ENCODE data around the gene DXO. TPM values are rescaled to one million over a fixed set of nuclear protein-coding genes. Genes with fewer than 3 reads are reported as not detected.
A peak's percentile ranks its signal among the peaks of the same experiment; 100 is the strongest.

Gene DXO
- total RNA-seq, 4 donors from 2014 or later, result 17.5 to 29.9 (median 20.9) TPM

GRCh38 chr6:31963921-31964320 lies 8.0 kb downstream of the DXO start:
- DNase-seq, result no peak
- TF ChIP-seq POLR2A (IDR thresholded peaks at IDR 0.05), result no peak
- TF ChIP-seq EP300 (IDR thresholded peaks at IDR 0.05; ENCODE audit: low read depth), result no peak
- no peak for TF ChIP-seq POLR2AphosphoS5 (IDR thresholded peaks at IDR 0.05)
- no peak for TF ChIP-seq CTCF (IDR thresholded peaks at IDR 0.05)
- in situ Hi-C loops (cut with MboI; ENCODE audit: low pct_ligation_motif_present in 1 of 4, low pct_unique_long_range_greater_than_20kb in 1 of 4, low sequenced_read_pairs in 3 of 4) (loop anchor here in 2 of 4 donors (25.0 kb wide), 1 partner anchor 98 kb away; no protein-coding TSS in a partner anchor), intact Hi-C loops (cut with DNase I; ENCODE audit: low total_unique reads) (no loop called here)
- no peaks in the 10 kb centered on the region for H3K9me3 ChIP-seq
- no peak overlapping the region for H3K27ac ChIP-seq
- H3K4me3 ChIP-seq, result no peak overlapping the region
- WGBS, 2 donors (ENCODE audit: low coverage in 1 of 2), result 92% methylated on average over 19 of the region's 19 CpGs; no CpG with 5 or more reads in 1 of the 2 donors
- H3K36me3 ChIP-seq, result peaks cover 0 to 54% (median 14%) of the 10 kb centered on the region in 4 donors
- H3K4me1 ChIP-seq, result peaks cover 5 to 12% (median 10%) of the 10 kb centered on the region in 4 donors
- H3K27me3 ChIP-seq, result no peaks in the 10 kb centered on the region

DNA sequence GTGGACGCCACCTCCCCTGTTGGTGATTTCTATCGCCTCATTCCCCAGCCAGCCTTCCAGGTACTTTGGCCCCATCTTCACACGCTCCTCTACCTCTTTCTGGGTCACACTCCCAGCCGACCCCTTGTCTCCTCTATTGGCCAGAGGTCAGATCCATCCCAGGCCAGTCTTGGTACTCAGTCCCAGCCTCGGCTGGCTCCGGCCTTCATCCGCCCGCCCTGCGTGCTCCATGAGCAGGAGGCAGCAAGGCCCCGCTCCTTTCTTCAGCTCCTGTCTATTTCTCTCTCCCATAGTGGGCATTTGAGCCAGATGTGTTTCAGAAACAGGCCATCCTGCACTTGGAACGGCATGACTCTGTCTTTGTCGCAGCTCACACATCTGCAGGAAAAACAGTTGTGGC lies 10.3 kb downstream of the DXO start:
- 80 to 96% methylated on average over 1 to 12 of the region's 12 CpGs for WGBS, 2 donors (ENCODE audit: low coverage in 1 of 2)
- peaks cover 11 to 23% (median 19%) of the 10 kb centered on the region in 4 donors for H3K4me1 ChIP-seq
- H3K36me3 ChIP-seq, result peaks cover 0 to 36% (median 9%) of the 10 kb centered on the region in 4 donors
- intact Hi-C loops (cut with DNase I; ENCODE audit: low total_unique reads), result no loop called here
- in situ Hi-C loops (cut with MboI; ENCODE audit: low pct_ligation_motif_present in 1 of 4, low pct_unique_long_range_greater_than_20kb in 1 of 4, low sequenced_read_pairs in 3 of 4), result loop anchor here in 2 of 4 donors (25.0 kb wide), 1 partner anchor 101 kb away; no protein-coding TSS in a partner anchor
- no peak for DNase-seq
- no peak overlapping the region for H3K27ac ChIP-seq
- H3K9me3 ChIP-seq, result no peaks in the 10 kb centered on the region
- H3K4me3 ChIP-seq, result no peak overlapping the region
- H3K27me3 ChIP-seq, result no peaks in the 10 kb centered on the region
- no peak for TF ChIP-seq POLR2A (IDR thresholded peaks at IDR 0.05)
- TF ChIP-seq EP300 (IDR thresholded peaks at IDR 0.05; ENCODE audit: low read depth), result no peak
- TF ChIP-seq POLR2AphosphoS5 (IDR thresholded peaks at IDR 0.05), result no peak
- TF ChIP-seq CTCF (IDR thresholded peaks at IDR 0.05), result no peak

DNA sequence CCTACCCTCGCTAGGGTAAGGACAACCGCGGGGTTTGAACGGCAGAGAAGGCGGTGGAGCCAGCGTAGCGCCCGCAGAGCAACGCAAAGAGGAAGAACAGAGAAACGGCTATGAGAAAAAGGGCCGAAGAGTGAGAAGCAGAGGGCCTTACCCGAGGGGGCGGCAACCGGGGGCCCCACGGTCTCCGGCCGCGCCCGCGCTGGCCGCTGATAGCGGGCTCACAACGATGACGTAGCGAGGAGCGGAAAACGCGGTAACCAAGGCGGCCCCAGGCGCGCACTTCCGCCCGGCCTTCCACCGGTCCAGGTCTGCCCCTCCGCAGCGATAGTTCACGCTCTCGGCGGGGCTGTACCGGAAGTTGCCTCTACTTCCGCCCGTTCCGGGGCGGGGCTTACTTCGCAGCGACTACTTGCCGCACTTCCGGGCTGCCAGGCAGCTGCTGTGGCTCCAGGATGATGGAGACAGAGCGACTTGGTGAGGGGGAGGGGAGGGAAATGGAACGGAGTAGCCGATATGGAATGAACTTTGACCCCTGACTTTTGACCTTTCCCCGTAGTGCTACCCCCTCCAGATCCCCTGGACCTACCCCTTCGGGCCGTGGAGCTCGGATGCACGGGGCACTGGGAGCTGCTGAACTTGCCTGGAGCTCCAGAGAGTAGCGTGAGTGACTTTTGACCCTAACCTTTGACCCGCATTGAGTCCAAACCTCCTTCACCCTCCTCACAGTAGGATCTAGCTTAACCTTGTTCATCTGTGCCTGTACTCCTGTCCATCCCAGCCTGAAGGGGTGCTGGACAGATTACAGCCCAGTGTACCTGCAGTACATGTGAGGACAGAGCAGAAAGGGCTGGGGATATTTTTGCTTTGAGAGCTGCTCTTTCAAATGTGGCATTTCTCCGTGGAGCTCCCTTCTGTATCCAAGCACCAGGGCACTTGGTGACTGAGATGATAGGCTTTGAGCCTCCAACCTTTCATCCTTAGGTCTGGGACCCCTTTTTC lies 12.9 kb downstream of the DXO start, which contains the start of the genes NELFE and SKIC2:
Gene NELFE, minus strand, starts transcription at position 231 of the 999 bp plus-strand sequence. CDS start 525 bp downstream, outside the sequence.
Gene SKIC2, plus strand, starts transcription at position 435 of the 999 bp plus-strand sequence. Its CDS starts 18 bp downstream, at position 453.
- WGBS, 2 donors (ENCODE audit: low coverage in 1 of 2), result 0 to 1% methylated on average over 5 to 58 of the region's 59 CpGs
- no peaks in the 10 kb centered on the region for H3K27me3 ChIP-seq
- no peaks in the 10 kb centered on the region for H3K9me3 ChIP-seq
- peaks cover 11 to 23% (median 19%) of the 10 kb centered on the region in 4 donors for H3K4me1 ChIP-seq
- in situ Hi-C loops (cut with MboI; ENCODE audit: low pct_ligation_motif_present in 1 of 4, low pct_unique_long_range_greater_than_20kb in 1 of 4, low sequenced_read_pairs in 3 of 4), result loop anchor here in 3 of 4 donors (10.0 to 25.0 kb wide), 3 partner anchors 54 to 284 kb away; partner anchors contain the start of gene ZBTB12 (in 1 of the 3)
- H3K27ac ChIP-seq, result peak within 1 kb of the TSS; percentile 83 to 94 (median 86)
- DNase-seq, result peak; percentile 99
- intact Hi-C loops (cut with DNase I; ENCODE audit: low total_unique reads), result no loop called here
- peak within 1 kb of the TSS; percentile 62 to 94 (median 80) for H3K4me3 ChIP-seq
- TF ChIP-seq POLR2A (IDR thresholded peaks at IDR 0.05) (peak; percentile 80), POLR2AphosphoS5 (IDR thresholded peaks at IDR 0.05) (peak; percentile 64 to 90 (median 78)), EP300 (IDR thresholded peaks at IDR 0.05; ENCODE audit: low read depth) (no peak), CTCF (IDR thresholded peaks at IDR 0.05) (no peak)
- peaks cover 0 to 30% (median 12%) of the 10 kb centered on the region in 4 donors for H3K36me3 ChIP-seq

- TF ChIP-seq POLR2AphosphoS5 (IDR thresholded peaks at IDR 0.05) (no peak), EP300 (IDR thresholded peaks at IDR 0.05; ENCODE audit: low read depth) (no peak), CTCF (IDR thresholded peaks at IDR 0.05) (no peak), POLR2A (IDR thresholded peaks at IDR 0.05) (no peak)
- Histone ChIP-seq H3K9me3 (no peaks in the 10 kb centered on the region), H3K27ac (peak overlapping the region; percentile 83 to 94 (median 86)), H3K27me3 (no peaks in the 10 kb centered on the region), H3K36me3 (peaks cover 0 to 32% (median 12%) of the 10 kb centered on the region in 4 donors), H3K4me1 (peaks cover 11 to 23% (median 19%) of the 10 kb centered on the region in 4 donors), H3K4me3 (peak overlapping the region; percentile 62 to 94 (median 80))
- DNase-seq, result no peak
- intact Hi-C loops (cut with DNase I; ENCODE audit: low total_unique reads) (no loop called here), in situ Hi-C loops (cut with MboI; ENCODE audit: low pct_ligation_motif_present in 1 of 4, low pct_unique_long_range_greater_than_20kb in 1 of 4, low sequenced_read_pairs in 3 of 4) (loop anchor here in 3 of 4 donors (10.0 to 25.0 kb wide), 3 partner anchors 54 to 284 kb away; partner anchors contain the start of gene ZBTB12 (in 1 of the 3))
- WGBS, 2 donors (ENCODE audit: low coverage in 1 of 2), result 9% methylated on average over 11 of the region's 11 CpGs; no CpG with 5 or more reads in 1 of the 2 donors
Observed at GRCh38 chr6:31958412-31958740, 13.6 kb downstream of the DXO start.
